ENCODE results near the gene HSPA8. TPM values are rescaled to one million over a fixed set of nuclear protein-coding genes. Genes with fewer than 3 reads are reported as not detected.

The HSPA8 gene
- total RNA-seq, 1 experiment from 2014 or later, result 1,301 TPM

- ChIA-PET RAD21 (ENCODE audit: low non-redundant PET in 1 of 2, low total read pairs in 2 of 2, uncharacterized antibody in 2 of 2, unreplicated experiment in 2 of 2) (no interaction called here), POLR2A (no interaction called here), CTCF (interaction anchor here (1.0 to 1.6 kb wide), 2 partner anchors 18 to 162 kb away, joined by 3 to 6 read pairs; no protein-coding TSS in a partner anchor)
- Histone ChIP-seq H3K9ac (ENCODE audit: low read length) (no peak overlapping the region), H3K27me3 (ENCODE audit: insufficient read depth, low read length) (no peaks in the 10 kb centered on the region), H3K27ac (ENCODE audit: low read depth, low read length) (no peak overlapping the region), H3K9me2 (ENCODE audit: insufficient read depth) (no peaks in the 10 kb centered on the region), H3K4me1 (ENCODE audit: control insufficient read depth in 1 of 2, insufficient read depth in 2 of 2, low read length in 2 of 2) (peaks cover 7 to 12% of the 10 kb centered on the region in 2 experiments; a peak in 3 of 4 replicates), H3K79me2 (ENCODE audit: insufficient read depth, low read length) (no peaks in the 10 kb centered on the region), H3K4me2 (ENCODE audit: low read length) (no peak overlapping the region), H4K20me1 (ENCODE audit: insufficient read depth) (no peaks in the 10 kb centered on the region), H3K36me3 (ENCODE audit: control insufficient read depth in 1 of 2, insufficient read depth in 2 of 2, low read length in 2 of 2) (no peaks in the 10 kb centered on the region), H3K9me3 (ENCODE audit: control insufficient read depth in 1 of 2, insufficient read depth in 1 of 2, low read depth in 1 of 2, low read length in 2 of 2) (peaks cover 0 to 3% of the 10 kb centered on the region in 2 experiments; a peak in 1 of 4 replicates), H2AFZ (ENCODE audit: low read depth, low read length, poor library complexity, severe bottlenecking) (no peak overlapping the region), H3K4me3 (replicated peaks in 1 of 2; ENCODE audit: low read depth in 1 of 2, low read length in 2 of 2) (no peak overlapping the region)
- DNase-seq (ENCODE audit: low read depth, low spot score) (no peak), ATAC-seq (no peak)
- intact Hi-C loops (cut with micrococcal nuclease), result no loop called here
- TF ChIP-seq SP1 (IDR thresholded peaks at IDR 0.05; ENCODE audit: low read depth) (no peak), SIN3A (IDR thresholded peaks at IDR 0.05; ENCODE audit: low read depth) (no peak), ZBTB33 (IDR thresholded peaks at IDR 0.05; ENCODE audit: extremely low read depth, insufficient replicate concordance, low read length) (no peak), ELF1 (IDR thresholded peaks at IDR 0.05; ENCODE audit: borderline replicate concordance, low read depth) (no peak), ZFX (IDR thresholded peaks at IDR 0.05) (no peak), REST (IDR thresholded peaks at IDR 0.05; ENCODE audit: low read depth) (no peak), EGR1 (IDR thresholded peaks at IDR 0.05; ENCODE audit: low read depth) (no peak), POLR2A (IDR thresholded peaks at IDR 0.05; ENCODE audit: borderline replicate concordance, extremely low read depth, insufficient read depth, insufficient read length) (no peak), EZH2phosphoT487 (IDR thresholded peaks at IDR 0.05; ENCODE audit: borderline replicate concordance) (no peak), CEBPB (IDR thresholded peaks at IDR 0.05; ENCODE audit: low read depth) (no peak), ATF3 (IDR thresholded peaks at IDR 0.05) (no peak), MAX (IDR thresholded peaks at IDR 0.05) (no peak), JUND (IDR thresholded peaks at IDR 0.05) (no peak), YY1 (IDR thresholded peaks at IDR 0.05; ENCODE audit: extremely low read depth, insufficient replicate concordance, low read depth, low read length) (no peak), SRF (IDR thresholded peaks at IDR 0.05; ENCODE audit: low read depth) (no peak), EZH2 (IDR thresholded peaks at IDR 0.05) (no peak)
- BruUV-seq (replicated peaks), result no TSS peak
These were observed 23.6 kb upstream of the HSPA8 start for GRCh38 chr11:123085497-123085896.
